ENCODE results near the gene GPC6.

GPC6 gene

DNA sequence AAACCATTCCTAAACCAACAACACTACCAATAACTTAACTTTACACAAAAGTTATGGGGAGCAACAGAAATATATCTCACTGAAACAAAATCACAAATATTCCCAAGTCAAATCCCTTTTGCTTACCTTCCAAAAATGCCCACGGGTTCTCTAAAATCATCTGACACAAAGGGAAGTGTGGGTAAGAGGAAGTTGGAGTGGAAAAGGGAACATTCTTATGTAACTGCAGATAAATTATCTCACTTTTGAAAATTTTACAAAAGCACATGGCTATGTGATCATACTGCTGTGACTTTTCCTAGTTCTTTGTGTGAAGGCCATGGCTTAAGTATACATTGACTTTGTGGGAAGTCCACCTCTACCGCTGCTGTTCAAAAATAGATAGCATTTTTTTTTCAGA, 350.5 kb downstream of the GPC6 start:
- DNase-seq (ENCODE audit: low spot score): no peak

DNA sequence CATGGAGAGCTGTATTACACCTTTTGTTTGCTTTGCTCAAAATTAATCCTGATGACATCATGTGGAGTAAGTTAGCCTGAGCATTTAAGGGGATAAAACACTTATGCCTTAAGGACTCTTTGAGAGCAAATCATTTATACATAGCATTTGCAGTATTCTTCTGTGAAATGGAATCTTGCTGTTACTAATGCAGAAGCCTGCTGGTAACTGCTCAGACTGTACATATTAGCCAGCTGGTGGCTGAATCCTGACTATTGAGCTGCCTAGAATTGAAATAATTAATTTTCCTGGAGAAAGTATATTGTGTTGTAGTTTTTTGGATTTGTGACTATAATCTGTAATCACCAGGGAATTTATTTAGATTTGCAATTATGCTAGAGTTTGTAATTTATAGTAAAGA, 363.2 kb downstream of the GPC6 start:
- DNase-seq (ENCODE audit: low spot score): no peak

DNA sequence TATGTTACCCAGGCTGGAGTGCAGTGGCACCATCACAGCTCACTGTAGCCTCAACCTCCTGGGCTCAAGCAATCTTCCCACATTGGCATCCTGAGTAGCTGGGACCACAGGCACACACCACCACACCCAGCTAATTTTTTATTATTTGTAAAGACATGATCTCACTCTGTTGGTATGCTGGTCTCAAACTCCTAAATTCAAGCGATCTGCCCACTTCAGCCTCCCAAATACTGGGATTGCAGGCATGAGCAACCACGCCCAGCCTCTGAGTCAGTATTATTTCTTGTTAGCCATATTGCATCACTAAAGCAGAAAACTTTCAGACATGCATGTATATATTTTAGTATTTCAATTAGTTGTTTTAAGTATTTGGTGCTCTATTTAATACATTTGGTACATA, 376.4 kb downstream of the GPC6 start:
- peak; percentile 25 for DNase-seq (ENCODE audit: low spot score)

DNA sequence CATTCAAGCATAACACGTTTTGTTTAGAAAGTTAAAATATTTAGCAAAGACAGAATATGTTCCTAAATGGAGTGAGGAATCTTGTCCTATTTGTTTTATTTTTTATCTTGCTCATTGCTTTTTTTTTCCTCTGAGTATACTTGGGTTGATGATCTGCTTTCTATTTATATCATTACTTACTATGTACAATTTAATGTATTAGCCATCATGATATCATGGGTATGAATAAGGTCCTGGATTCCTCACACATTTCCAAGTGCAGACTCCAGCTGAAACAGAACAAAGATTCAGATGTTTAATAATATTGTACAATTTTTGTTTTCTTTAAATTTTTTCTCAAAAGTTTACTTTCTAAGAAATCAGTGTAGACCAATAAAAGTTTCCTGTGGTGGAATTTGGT, 388.2 kb downstream of the GPC6 start:
- peak; percentile 1 for DNase-seq (ENCODE audit: low spot score)

DNA sequence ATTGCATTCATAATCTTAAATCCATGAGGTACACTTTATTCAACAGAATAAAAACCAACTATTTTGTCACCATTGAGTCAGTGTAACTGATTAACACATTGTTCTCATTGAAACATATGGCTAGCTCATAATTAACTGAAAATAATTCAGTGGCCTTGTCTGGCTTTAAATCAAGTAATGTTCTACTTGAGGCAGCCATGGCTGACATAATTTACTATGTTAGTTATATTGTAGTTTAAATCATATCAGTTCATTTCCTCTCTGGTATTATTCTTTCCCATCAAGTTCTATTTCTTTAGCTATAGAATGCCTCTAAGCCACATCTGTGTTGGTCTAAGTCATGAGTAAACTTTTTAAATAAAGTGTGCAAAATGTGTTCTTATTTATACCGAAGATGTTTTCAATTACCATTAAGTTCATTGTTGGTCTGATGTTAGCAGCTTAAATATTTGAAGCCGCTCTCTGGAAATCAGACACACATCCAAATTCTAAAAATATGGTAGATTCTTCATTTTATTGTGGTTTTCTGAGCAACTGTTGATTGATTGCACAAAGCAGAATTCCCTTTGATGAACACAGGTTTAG, 393.7 kb downstream of the GPC6 start:
- DNase-seq (ENCODE audit: low spot score): no peak

DNA sequence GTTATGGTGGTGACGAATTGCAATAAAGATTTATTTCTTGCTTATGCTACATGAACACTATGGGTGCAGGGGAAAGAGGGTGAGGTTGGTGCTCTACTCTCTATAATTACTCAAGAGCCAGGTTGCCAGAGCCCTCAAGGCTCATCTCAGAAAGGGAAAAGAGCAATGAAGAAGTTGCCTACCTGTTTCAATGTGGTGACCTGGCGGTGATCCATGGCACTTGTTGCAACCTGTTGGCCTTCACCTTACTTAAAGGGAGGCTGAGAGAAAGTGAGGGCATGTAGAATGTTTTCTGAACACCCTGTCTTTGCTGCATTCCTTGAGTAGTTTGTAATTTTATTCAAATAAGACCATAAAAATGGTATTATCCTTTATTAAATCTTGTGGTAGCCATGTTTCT, 394.4 kb downstream of the GPC6 start:
- no peak for DNase-seq (ENCODE audit: low spot score)

DNA sequence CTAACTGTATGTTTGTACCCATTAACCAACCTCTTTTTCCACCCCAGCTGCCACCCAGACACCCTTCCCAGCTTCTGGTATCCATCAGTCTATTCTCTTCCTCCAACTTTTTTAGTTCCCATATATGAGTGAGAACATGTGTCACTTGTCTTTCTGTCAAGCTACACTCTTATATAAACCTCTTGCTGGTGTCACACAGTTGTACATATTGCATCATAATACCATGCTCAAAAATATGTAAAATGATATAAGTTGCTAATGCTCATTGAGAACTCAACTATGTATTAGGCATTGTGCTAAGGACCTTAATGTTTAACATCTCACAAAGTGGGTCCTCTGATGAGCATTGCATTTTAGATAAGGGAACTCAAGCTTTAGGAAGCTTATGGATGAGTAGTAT, 395.4 kb downstream of the GPC6 start:
- no peak for DNase-seq (ENCODE audit: low spot score)

DNA sequence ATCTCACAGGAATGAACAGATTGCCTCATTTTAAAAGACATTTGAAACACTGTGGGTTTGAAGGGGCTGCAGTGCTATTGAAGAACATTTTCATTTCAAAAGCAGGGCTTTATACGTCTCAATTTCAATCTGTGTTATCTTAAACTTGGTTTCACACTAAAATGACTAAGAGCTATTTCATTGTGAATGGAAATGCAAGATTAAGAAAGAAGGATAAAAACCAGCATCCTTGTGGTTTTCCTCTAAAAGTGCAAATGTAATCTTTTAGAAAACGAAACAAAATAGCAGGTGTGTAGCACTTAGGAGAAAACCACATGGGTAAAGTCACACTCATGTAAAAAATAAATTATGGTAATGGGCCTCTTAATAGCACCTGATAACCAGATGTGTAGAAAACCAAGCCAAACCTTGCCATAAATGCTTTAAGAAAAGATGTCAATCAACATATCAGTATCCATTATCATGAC, 397.7 kb downstream of the GPC6 start:
- DNase-seq (ENCODE audit: low spot score): no peak

DNA sequence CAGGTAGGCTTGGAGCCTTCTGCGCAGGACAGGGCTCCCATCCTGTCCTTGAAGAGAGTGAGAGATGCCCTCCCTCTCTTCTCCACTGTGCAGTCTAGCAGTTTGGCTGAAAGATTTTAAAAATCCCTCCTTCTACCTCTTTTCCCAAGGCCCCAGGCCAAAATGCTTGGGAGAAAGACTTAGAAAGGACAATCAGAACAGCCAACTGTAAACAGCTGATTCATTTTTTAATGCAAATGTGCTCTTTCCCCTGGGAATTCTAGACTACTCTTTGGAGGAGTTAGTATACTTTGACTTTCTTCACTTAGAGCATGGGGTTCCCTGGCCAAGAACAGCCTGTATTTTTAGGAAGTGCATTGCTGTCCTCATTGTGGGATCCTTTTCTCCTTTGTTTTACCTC, 398.9 kb downstream of the GPC6 start:
- DNase-seq (ENCODE audit: low spot score): no peak

DNA sequence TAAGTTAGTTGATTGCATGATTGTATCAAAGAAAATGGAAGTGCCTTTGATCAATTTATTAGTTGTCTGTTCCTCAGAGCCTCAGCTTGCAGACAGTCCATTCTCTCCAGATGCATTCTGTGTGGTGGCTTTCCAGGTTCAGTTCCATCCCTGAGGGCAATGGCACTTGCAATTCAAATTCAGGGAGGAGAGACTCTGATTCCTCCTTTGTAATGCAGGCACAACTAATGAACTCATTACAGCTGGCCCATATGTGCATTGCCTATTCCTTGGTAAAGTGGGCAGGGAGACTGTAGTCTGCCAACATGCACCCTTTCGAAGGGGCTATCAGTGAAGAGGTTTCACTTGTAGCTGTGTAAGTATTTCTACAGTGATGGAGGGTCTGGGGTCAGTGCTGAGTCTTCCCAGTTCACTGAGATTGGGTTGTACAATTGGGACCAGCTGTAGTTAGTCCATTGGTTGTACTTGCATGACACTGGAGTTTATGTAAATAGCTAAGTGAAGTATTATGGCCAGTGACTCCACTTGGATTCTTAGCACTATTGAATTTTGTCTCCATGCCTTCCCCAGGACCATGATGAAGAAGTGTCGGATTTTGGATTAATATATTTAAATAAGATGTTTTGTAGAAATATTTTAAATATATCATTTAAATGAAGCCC, 401.7 kb downstream of the GPC6 start:
- no peak for DNase-seq (ENCODE audit: low spot score)

DNA sequence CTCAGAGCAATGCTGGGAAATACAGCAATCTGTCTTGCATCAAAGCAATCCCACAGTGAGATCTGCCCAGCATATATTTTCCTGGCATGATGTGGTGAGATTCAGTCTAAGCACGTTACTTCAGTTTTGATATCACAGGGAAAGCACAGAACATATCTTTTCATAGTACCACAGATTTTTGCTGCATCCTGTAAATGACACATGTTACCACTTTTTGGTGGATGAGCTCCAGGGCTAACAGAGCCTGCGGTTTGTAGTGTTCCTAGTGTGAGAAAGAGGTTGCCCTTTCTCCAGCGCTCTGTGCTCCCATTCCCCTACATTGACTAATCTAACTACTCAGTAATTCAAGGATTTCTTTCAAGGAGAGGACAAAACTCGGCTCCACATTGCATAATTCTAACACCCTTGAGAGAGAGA, 409.0 kb downstream of the GPC6 start:
- no peak for DNase-seq (ENCODE audit: low spot score)

DNA sequence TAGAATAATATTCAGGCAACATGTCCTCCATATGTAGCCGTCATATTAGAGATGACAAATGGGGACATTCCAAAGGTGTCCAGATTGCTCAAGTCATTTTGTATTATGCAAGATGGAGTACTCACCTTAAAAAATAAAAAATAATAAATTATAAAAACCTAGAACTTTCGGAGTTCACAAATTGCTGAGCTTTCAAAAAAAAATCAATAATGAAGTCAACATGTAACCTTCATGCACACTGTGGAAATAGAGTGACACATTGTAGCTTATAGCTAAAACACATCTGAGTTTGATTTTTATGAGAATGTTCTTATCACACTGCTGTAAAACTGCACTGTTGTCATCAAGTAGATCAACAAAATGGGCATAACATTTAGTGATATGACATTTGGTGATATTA, 411.2 kb downstream of the GPC6 start:
- no peak for DNase-seq (ENCODE audit: low spot score)

DNA sequence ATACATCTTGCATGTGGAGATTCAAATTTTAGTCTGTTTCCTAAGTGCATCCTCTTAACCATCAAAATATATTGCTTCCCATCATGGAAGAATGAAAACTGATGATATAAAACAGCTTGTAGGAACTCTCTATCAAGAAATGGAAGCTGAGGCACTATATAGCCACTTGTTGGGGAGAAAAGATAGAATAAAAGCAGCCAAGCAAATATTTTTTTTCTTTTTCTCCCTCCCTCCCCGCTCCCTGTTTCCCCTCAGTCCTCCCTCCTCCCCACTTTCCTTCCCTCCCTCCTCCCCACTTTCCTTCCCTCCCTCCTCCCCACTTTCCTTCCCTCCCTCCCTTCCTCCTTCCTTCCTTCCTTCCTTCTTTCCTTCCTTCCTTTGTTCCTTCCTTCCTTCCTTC, 413.8 kb downstream of the GPC6 start:
- DNase-seq (ENCODE audit: low spot score): no peak

DNA sequence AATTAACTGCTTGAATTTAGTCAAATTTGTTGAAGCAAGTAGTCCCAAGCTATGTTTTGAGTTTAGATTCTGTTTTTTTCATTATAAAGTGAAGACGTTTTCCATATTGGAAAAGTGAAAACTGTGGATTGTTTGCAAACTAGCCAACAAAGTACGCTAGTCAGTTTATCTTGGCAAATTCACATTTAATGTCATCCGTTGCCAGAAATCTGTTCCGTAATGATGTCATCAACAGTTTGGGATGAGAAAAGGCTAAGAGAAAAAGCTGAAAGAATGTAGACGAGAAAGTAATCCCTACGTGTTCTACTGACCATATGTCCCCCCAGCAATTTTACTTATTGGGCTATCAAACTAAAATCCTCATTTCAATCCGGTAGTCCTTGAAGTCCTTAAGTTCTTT, 419.6 kb downstream of the GPC6 start:
- DNase-seq (ENCODE audit: low spot score): no peak

DNA sequence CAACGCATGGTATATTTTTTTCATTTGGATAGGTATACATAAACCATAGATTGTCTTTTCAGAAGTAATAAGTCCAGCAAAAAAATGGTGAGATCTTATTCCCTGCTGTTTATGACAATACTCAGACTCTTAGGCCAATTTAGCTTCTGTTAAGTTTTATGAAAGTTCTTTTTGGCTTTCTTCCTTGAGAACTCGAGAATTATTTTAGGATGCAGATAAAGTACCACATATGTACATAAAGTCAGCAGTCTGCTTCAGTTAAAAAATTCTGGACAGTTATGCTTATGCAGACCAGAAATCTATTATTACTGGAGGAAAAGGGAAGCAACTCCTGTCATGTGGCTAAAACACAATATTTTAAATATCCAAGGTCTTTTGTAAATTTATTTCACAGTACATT, 422.9 kb downstream of the GPC6 start:
- no peak for DNase-seq (ENCODE audit: low spot score)

DNA sequence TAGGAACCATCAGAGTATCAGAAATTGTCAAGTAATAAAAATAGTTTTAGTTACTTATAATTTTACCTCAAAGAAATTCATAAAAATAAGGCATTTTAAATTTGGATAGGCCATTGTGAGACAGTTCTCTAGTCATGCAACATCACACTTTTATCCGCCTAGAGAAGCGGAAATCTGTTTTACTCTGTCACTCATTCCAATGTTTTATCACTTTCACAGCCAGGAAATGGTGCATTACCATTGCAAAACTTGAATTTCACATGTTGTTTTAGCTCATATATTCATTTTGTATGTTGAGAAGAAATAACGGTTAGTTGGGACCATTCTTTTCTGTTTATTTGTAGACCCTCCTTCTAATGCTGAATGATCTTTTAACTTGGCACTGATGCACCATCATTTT, 427.2 kb downstream of the GPC6 start:
- DNase-seq (ENCODE audit: low spot score): no peak

DNA sequence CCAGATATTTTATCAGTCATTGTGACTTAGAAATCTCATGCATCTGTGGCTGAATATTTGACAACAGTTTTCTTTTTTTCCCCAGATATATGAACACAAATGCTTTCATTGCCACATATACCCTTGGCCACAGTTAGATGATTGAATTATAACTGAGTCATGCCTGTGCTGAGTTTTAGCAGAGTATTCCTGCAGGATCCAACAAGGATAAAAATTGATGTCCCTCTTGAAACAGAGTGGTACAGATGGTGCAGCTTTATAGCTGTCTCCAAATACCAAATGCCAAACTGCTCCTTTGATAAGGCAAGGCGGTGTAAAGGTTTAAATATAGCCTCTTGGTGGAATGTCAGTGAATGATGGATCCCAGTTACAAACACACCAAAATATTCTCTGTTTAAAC, 428.5 kb downstream of the GPC6 start:
- DNase-seq (ENCODE audit: low spot score): no peak

DNA sequence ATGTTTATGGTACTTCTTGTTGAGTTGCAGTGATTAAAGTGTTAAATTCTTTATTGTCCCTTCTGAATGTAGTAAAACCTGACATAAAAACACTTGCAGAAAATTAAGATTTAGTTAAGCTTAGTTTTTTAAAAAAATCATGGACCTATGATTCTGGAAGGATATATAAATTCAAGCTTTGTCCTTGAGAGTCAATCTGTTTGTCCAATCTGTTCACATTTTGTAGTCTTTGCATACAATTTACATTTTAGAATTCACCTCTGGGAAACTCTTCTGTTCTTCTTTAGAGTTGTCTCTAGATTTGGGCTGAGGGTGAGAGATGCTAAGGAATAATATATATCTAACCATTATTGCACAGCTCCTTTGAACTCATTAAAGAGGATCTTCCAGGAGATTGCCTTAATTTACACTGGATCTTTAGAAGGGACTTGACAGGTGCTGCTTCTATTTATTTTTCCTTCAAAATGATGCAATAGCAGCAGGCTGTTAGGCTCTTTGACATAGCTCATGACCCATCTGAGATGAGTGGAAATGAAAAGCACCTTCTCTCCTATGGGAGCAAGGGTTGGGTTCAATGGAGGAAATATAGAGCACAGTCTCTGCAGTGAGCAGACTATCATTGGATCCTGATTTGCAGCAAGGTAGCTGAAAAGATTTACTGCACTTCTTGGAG, 433.9 kb downstream of the GPC6 start:
- no peak for DNase-seq (ENCODE audit: low spot score)

DNA sequence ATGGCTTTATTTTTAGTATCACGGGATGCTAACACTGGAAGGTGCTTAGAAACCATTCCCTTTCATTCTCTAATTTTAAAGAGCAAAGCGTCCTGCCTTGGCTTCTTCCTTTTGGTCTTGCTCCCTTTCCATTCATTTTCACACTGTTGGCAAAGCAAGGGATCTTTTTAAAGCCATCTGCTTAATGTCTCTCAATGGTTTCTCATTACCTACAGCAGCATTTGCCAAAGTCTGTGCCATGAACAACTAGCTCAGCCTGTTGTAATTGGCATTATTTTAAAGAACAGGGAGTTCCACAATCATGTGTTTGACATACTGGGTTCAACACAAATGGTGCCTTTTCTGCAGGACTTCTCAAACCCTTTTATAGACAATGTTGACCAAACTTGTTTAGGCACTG, 444.3 kb downstream of the GPC6 start:
- DNase-seq (ENCODE audit: low spot score): no peak

DNA sequence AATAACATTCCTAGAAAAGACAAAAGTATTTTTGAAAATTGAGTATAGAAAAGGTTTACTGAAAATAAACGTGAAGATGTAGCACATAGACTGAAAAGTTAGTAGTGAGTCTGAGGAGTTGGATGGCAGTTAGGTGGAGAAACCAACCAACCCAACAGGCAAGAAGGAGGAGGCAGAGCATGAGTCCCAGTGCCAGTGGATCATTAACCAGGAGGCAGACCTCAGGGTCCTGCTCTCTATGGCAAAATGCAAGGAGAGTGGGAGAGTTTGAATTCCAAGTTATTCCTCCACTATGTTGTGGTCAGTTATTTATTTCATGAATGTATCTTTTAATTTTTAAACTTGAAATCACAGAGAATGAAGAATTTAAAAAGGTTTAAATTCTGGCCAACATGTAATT, 446.4 kb downstream of the GPC6 start:
- no peak for DNase-seq (ENCODE audit: low spot score)

DNA sequence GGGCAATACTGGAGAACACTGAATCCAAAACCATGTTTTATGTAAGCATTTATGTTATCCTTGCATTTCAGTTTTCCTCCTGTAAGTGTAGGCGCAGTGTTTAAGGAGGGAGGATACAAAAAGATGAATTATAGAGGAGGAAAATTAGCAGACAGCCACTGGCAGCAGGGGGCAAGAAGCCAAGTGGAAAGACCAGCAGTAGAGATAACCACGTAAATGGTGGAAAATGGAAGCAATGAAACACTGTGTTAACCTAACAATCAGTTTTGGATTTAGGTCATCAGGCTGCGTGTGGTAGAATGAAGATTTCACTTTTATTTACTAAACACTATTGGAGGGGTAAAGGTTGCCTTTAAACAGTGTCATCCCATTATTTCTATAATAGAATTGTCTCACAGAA, 447.3 kb downstream of the GPC6 start:
- DNase-seq (ENCODE audit: low spot score): no peak

DNA sequence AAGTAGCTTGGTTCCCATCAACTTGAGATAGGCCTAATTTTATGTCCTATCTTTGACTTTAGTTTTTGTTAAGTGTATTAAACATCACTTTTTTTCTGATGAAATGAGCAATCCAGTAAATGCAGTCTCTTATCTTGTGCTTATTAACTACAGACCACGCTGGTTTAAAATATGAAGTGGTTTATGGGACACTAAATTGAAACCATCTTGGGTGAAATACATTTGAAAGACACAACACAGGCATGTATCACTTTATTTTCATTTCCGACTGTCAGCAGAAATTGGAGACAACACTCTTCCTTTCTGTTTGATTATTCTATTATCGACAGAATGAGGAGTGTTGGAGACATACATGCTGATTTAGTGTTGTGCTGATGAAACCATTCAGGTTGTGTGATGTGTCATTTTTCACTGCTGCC, 447.7 kb downstream of the GPC6 start:
- no peak for DNase-seq (ENCODE audit: low spot score)

DNA sequence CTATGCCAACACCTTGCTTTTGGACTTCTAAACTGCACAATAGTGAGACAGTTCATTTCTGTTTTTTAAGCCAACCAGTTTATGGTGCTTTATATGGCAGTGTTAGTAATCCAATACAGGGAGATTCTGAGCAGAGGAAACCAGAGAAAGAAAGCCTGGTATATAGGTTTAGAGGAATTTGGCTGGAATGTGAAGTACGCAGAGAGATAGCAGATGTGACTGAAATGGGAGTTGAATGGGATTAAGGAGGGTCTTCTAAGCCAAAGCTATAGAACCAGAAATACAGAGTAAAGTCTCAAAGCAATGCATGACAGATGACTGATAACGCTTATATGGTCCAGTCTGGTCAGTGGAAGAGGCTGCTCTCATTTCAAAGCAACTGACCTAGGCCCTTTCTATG, 453.7 kb downstream of the GPC6 start:
- no peak for DNase-seq (ENCODE audit: low spot score)

DNA sequence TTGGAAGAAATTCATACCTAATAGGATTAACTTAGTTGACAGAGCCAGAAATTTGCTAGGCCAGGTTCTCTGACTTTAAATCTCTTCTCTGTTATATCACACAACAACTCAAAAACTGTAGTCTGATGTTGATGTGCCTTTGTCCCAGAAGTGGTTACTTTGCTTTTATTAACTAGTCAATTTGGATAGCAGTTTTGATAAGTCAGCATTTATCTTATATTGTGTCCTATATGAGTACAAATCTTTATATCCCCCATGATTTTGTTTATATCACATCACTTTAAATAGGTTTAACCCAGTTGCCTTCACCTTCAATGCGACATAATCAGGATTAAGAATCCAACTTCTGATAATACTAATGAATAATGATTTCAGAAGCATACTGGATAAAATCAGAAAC, 459.3 kb downstream of the GPC6 start:
- DNase-seq (ENCODE audit: low spot score): no peak

Measured in RKO (cell line).